ENCODE data around the gene SORBS2.
"Not testable (repeated sequence)": the region's sequence is repeated elsewhere in the genome, so short reads cannot be mapped to it uniquely, and the experiment has no call there.

Gene SORBS2

GRCh38 chr4:185564349-185564748, 247.6 kb downstream of the SORBS2 start:
- DNase-seq (ENCODE audit: insufficient read length, low spot score) (no peak), FAIRE-seq (no peak)
- TF ChIP-seq SPI1 (IDR thresholded peaks at IDR 0.05; ENCODE audit: low read depth, low read length) (no peak), TAF1 (IDR thresholded peaks at IDR 0.05; ENCODE audit: low read depth, low read length) (no peak), POLR2AphosphoS5 (IDR thresholded peaks at IDR 0.05; ENCODE audit: low read depth, low read length) (no peak), PAX5 (IDR thresholded peaks at IDR 0.05; ENCODE audit: insufficient read depth, low read length, severe bottlenecking) (no peak), POU2F2 (IDR thresholded peaks at IDR 0.05; ENCODE audit: low read depth, low read length) (no peak), POLR2A (IDR thresholded peaks at IDR 0.05; ENCODE audit: low read depth, low read length) (no peak)

GRCh38 chr4:185562531-185562930, 249.5 kb downstream of the SORBS2 start:
- DNase-seq (ENCODE audit: insufficient read length, low spot score) (no peak), FAIRE-seq (no peak)
- TF ChIP-seq POLR2AphosphoS5 (IDR thresholded peaks at IDR 0.05; ENCODE audit: low read depth, low read length) (no peak), POU2F2 (IDR thresholded peaks at IDR 0.05; ENCODE audit: low read depth, low read length) (no peak), POLR2A (IDR thresholded peaks at IDR 0.05; ENCODE audit: low read depth, low read length) (no peak), TAF1 (IDR thresholded peaks at IDR 0.05; ENCODE audit: low read depth, low read length) (no peak), PAX5 (IDR thresholded peaks at IDR 0.05; ENCODE audit: insufficient read depth, low read length, severe bottlenecking) (no peak), SPI1 (IDR thresholded peaks at IDR 0.05; ENCODE audit: low read depth, low read length) (no peak)

GRCh38 chr4:185560316-185560715, 251.7 kb downstream of the SORBS2 start:
- TF ChIP-seq TAF1 (IDR thresholded peaks at IDR 0.05; ENCODE audit: low read depth, low read length) (no peak), POU2F2 (IDR thresholded peaks at IDR 0.05; ENCODE audit: low read depth, low read length) (no peak), SPI1 (IDR thresholded peaks at IDR 0.05; ENCODE audit: low read depth, low read length) (no peak), POLR2A (IDR thresholded peaks at IDR 0.05; ENCODE audit: low read depth, low read length) (no peak), PAX5 (IDR thresholded peaks at IDR 0.05; ENCODE audit: insufficient read depth, low read length, severe bottlenecking) (no peak), POLR2AphosphoS5 (IDR thresholded peaks at IDR 0.05; ENCODE audit: low read depth, low read length) (no peak)
- no peak for DNase-seq (ENCODE audit: insufficient read length, low spot score)
- no peak for FAIRE-seq

- no peak for DNase-seq (ENCODE audit: insufficient read length, low spot score)
- no peak for FAIRE-seq
- TF ChIP-seq POLR2AphosphoS5 (IDR thresholded peaks at IDR 0.05; ENCODE audit: low read depth, low read length) (no peak), POU2F2 (IDR thresholded peaks at IDR 0.05; ENCODE audit: low read depth, low read length) (no peak), POLR2A (IDR thresholded peaks at IDR 0.05; ENCODE audit: low read depth, low read length) (no peak), SPI1 (IDR thresholded peaks at IDR 0.05; ENCODE audit: low read depth, low read length) (no peak), TAF1 (IDR thresholded peaks at IDR 0.05; ENCODE audit: low read depth, low read length) (no peak), PAX5 (IDR thresholded peaks at IDR 0.05; ENCODE audit: insufficient read depth, low read length, severe bottlenecking) (no peak)
Measured at GRCh38 chr4:185559915-185560281, 252.1 kb downstream of the SORBS2 start.

- not testable (repeated sequence) for DNase-seq (ENCODE audit: insufficient read length, low spot score); FAIRE-seq
Measured at GRCh38 chr4:185559251-185559914, 252.6 kb downstream of the SORBS2 start.

- no peak for TF ChIP-seq SPI1 (IDR thresholded peaks at IDR 0.05; ENCODE audit: low read depth, low read length)
- no peak for TF ChIP-seq POU2F2 (IDR thresholded peaks at IDR 0.05; ENCODE audit: low read depth, low read length)
- no peak for TF ChIP-seq POLR2AphosphoS5 (IDR thresholded peaks at IDR 0.05; ENCODE audit: low read depth, low read length)
- TF ChIP-seq TAF1 (IDR thresholded peaks at IDR 0.05; ENCODE audit: low read depth, low read length), result no peak
- no peak for TF ChIP-seq POLR2A (IDR thresholded peaks at IDR 0.05; ENCODE audit: low read depth, low read length)
- no peak for TF ChIP-seq PAX5 (IDR thresholded peaks at IDR 0.05; ENCODE audit: insufficient read depth, low read length, severe bottlenecking)
- no peak for FAIRE-seq
Measured at GRCh38 chr4:185554365-185555126, 257.4 kb downstream of the SORBS2 start.

GRCh38 chr4:185552254-185552653, 259.7 kb downstream of the SORBS2 start:
- TF ChIP-seq POLR2AphosphoS5 (IDR thresholded peaks at IDR 0.05; ENCODE audit: low read depth, low read length) (no peak), POLR2A (IDR thresholded peaks at IDR 0.05; ENCODE audit: low read depth, low read length) (no peak), PAX5 (IDR thresholded peaks at IDR 0.05; ENCODE audit: insufficient read depth, low read length, severe bottlenecking) (no peak), SPI1 (IDR thresholded peaks at IDR 0.05; ENCODE audit: low read depth, low read length) (no peak), TAF1 (IDR thresholded peaks at IDR 0.05; ENCODE audit: low read depth, low read length) (no peak), POU2F2 (IDR thresholded peaks at IDR 0.05; ENCODE audit: low read depth, low read length) (no peak)
- no peak for FAIRE-seq
- DNase-seq (ENCODE audit: insufficient read length, low spot score), result no peak

More at GRCh38 chr4:185554365-185555126, 257.4 kb downstream of the SORBS2 start:
- DNase-seq (ENCODE audit: insufficient read length, low spot score), result no peak

- FAIRE-seq (no peak), DNase-seq (ENCODE audit: insufficient read length, low spot score) (no peak)
- TF ChIP-seq POLR2A (IDR thresholded peaks at IDR 0.05; ENCODE audit: low read depth, low read length) (no peak), PAX5 (IDR thresholded peaks at IDR 0.05; ENCODE audit: insufficient read depth, low read length, severe bottlenecking) (no peak), TAF1 (IDR thresholded peaks at IDR 0.05; ENCODE audit: low read depth, low read length) (no peak)
Measured at GRCh38 chr4:185550933-185551332, 261.1 kb downstream of the SORBS2 start.

- FAIRE-seq (no peak), DNase-seq (ENCODE audit: insufficient read length, low spot score) (no peak)
- no peak for TF ChIP-seq POLR2AphosphoS5 (IDR thresholded peaks at IDR 0.05; ENCODE audit: low read depth, low read length)
- TF ChIP-seq POU2F2 (IDR thresholded peaks at IDR 0.05; ENCODE audit: low read depth, low read length), result no peak
- no peak for TF ChIP-seq SPI1 (IDR thresholded peaks at IDR 0.05; ENCODE audit: low read depth, low read length)
- no peak for TF ChIP-seq TAF1 (IDR thresholded peaks at IDR 0.05; ENCODE audit: low read depth, low read length)
Measured at GRCh38 chr4:185549095-185549639, 262.8 kb downstream of the SORBS2 start.

GRCh38 chr4:185548587-185548986, 263.4 kb downstream of the SORBS2 start:
- DNase-seq (ENCODE audit: insufficient read length, low spot score) (no peak), FAIRE-seq (no peak)
- TF ChIP-seq PAX5 (IDR thresholded peaks at IDR 0.05; ENCODE audit: insufficient read depth, low read length, severe bottlenecking), result no peak
- TF ChIP-seq SPI1 (IDR thresholded peaks at IDR 0.05; ENCODE audit: low read depth, low read length), result no peak
- TF ChIP-seq TAF1 (IDR thresholded peaks at IDR 0.05; ENCODE audit: low read depth, low read length), result no peak
- no peak for TF ChIP-seq POLR2AphosphoS5 (IDR thresholded peaks at IDR 0.05; ENCODE audit: low read depth, low read length)
- no peak for TF ChIP-seq POU2F2 (IDR thresholded peaks at IDR 0.05; ENCODE audit: low read depth, low read length)
- TF ChIP-seq POLR2A (IDR thresholded peaks at IDR 0.05; ENCODE audit: low read depth, low read length), result no peak

All from GM12891 (cell line).